Panc1 (cell line): ENCODE measurements around the gene KIF3B.

ENCODE experiments used
- POLR2AphosphoS5 ChIP-seq: IDR thresholded peaks from 2 replicates; pipeline ENCODE4 v1.6.1; 2012; ENCODE audit warnings: mild to moderate bottlenecking, low read depth, low read length, moderate library complexity
- SIN3A ChIP-seq: IDR thresholded peaks from 2 replicates; pipeline ENCODE4 v1.6.1; 2012; ENCODE audit warnings: low read depth, mild to moderate bottlenecking, low read length, moderate library complexity, borderline replicate concordance; ENCODE audit not compliant: insufficient read depth
- TCF7L2 ChIP-seq: IDR thresholded peaks from 2 replicates; pipeline ENCODE4 v1.6.1; 2011; ENCODE audit warnings: mild to moderate bottlenecking, low read depth, low read length, inconsistent platforms
- TF ChIP-seq, protein P1 (sequence below): fragments of 450-650 bp; IDR thresholded peaks from 2 replicates; pipeline ENCODE4 v1.5.1; 2017; ENCODE audit warnings: mild to moderate bottlenecking
- TF ChIP-seq, protein P2 (sequence below), 2 experiments: IDR thresholded peaks; 2 replicates each; pipeline ENCODE4 v1.6.1; 2011 to 2012; ENCODE audit warnings: low read depth in 2 of 2, control low read depth in 1 of 2, low read length in 1 of 2, mild to moderate bottlenecking in 1 of 2, moderate library complexity in 1 of 2; ENCODE audit not compliant: insufficient read depth in 1 of 2

GRCh38 chr20:32285082-32285620 lies 7.7 kb downstream of the KIF3B start:
- TF ChIP-seq, protein P1, sequence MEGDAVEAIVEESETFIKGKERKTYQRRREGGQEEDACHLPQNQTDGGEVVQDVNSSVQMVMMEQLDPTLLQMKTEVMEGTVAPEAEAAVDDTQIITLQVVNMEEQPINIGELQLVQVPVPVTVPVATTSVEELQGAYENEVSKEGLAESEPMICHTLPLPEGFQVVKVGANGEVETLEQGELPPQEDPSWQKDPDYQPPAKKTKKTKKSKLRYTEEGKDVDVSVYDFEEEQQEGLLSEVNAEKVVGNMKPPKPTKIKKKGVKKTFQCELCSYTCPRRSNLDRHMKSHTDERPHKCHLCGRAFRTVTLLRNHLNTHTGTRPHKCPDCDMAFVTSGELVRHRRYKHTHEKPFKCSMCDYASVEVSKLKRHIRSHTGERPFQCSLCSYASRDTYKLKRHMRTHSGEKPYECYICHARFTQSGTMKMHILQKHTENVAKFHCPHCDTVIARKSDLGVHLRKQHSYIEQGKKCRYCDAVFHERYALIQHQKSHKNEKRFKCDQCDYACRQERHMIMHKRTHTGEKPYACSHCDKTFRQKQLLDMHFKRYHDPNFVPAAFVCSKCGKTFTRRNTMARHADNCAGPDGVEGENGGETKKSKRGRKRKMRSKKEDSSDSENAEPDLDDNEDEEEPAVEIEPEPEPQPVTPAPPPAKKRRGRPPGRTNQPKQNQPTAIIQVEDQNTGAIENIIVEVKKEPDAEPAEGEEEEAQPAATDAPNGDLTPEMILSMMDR: no peak
- TF ChIP-seq, protein P2, sequence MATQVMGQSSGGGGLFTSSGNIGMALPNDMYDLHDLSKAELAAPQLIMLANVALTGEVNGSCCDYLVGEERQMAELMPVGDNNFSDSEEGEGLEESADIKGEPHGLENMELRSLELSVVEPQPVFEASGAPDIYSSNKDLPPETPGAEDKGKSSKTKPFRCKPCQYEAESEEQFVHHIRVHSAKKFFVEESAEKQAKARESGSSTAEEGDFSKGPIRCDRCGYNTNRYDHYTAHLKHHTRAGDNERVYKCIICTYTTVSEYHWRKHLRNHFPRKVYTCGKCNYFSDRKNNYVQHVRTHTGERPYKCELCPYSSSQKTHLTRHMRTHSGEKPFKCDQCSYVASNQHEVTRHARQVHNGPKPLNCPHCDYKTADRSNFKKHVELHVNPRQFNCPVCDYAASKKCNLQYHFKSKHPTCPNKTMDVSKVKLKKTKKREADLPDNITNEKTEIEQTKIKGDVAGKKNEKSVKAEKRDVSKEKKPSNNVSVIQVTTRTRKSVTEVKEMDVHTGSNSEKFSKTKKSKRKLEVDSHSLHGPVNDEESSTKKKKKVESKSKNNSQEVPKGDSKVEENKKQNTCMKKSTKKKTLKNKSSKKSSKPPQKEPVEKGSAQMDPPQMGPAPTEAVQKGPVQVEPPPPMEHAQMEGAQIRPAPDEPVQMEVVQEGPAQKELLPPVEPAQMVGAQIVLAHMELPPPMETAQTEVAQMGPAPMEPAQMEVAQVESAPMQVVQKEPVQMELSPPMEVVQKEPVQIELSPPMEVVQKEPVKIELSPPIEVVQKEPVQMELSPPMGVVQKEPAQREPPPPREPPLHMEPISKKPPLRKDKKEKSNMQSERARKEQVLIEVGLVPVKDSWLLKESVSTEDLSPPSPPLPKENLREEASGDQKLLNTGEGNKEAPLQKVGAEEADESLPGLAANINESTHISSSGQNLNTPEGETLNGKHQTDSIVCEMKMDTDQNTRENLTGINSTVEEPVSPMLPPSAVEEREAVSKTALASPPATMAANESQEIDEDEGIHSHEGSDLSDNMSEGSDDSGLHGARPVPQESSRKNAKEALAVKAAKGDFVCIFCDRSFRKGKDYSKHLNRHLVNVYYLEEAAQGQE (IDR thresholded peaks at IDR 0.05; ENCODE audit: insufficient read depth in 1 of 2, low read depth in 2 of 2, low read length in 1 of 2): no peak
- TF ChIP-seq POLR2AphosphoS5: no peak
- TF ChIP-seq TCF7L2: no peak
- TF ChIP-seq SIN3A: no peak
